HuH-7.5 (cell line): Measurements from ENCODE around the gene CCDC88B.

ENCODE experiments used
- DNase-seq: peaks from one replicate; pipeline ENCODE4 v3.0.0; 2011; ENCODE audit warnings: low spot score

CCDC88B gene, protein sequence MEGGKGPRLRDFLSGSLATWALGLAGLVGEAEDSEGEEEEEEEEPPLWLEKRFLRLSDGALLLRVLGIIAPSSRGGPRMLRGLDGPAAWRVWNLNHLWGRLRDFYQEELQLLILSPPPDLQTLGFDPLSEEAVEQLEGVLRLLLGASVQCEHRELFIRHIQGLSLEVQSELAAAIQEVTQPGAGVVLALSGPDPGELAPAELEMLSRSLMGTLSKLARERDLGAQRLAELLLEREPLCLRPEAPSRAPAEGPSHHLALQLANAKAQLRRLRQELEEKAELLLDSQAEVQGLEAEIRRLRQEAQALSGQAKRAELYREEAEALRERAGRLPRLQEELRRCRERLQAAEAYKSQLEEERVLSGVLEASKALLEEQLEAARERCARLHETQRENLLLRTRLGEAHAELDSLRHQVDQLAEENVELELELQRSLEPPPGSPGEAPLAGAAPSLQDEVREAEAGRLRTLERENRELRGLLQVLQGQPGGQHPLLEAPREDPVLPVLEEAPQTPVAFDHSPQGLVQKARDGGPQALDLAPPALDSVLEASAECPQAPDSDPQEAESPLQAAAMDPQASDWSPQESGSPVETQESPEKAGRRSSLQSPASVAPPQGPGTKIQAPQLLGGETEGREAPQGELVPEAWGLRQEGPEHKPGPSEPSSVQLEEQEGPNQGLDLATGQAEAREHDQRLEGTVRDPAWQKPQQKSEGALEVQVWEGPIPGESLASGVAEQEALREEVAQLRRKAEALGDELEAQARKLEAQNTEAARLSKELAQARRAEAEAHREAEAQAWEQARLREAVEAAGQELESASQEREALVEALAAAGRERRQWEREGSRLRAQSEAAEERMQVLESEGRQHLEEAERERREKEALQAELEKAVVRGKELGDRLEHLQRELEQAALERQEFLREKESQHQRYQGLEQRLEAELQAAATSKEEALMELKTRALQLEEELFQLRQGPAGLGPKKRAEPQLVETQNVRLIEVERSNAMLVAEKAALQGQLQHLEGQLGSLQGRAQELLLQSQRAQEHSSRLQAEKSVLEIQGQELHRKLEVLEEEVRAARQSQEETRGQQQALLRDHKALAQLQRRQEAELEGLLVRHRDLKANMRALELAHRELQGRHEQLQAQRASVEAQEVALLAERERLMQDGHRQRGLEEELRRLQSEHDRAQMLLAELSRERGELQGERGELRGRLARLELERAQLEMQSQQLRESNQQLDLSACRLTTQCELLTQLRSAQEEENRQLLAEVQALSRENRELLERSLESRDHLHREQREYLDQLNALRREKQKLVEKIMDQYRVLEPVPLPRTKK (N-terminal part only)

DNA sequence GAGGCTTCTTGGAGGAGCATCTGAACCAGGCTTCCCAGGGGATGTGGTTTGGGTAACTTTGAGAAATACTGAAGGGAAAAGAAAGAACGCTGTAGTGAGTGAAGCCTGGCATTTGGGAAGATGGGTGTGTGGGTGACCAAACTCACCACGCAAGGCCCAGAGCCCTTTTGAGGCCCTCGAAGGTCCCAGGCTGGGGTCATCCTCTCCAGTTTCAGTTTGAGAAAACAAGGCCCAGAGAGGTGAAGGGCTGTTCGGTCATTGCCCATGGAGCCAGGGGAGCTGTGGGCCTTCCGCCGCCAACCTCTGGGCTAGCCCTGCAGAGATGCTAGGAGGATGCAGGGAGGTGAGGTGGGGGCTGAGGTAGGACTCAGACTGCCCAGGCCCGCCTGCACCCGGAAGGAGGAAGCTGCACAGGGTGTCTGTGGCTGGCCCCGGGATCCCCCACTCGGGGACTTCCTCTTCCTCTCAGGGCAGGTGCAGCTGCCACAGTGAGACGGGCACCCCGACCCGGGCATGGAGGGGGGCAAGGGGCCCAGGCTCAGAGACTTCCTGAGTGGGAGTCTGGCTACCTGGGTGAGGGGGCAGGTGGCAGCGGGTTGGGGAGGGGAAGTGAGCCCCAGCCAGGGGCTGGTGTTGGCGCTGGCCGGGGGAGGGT, at the start of gene CCDC88B:
TSS of gene CCDC88B (plus strand) at position 451 of the 655 bp plus-strand sequence. CDS start at position 514, 63 bp downstream.
- no peak for DNase-seq

DNA sequence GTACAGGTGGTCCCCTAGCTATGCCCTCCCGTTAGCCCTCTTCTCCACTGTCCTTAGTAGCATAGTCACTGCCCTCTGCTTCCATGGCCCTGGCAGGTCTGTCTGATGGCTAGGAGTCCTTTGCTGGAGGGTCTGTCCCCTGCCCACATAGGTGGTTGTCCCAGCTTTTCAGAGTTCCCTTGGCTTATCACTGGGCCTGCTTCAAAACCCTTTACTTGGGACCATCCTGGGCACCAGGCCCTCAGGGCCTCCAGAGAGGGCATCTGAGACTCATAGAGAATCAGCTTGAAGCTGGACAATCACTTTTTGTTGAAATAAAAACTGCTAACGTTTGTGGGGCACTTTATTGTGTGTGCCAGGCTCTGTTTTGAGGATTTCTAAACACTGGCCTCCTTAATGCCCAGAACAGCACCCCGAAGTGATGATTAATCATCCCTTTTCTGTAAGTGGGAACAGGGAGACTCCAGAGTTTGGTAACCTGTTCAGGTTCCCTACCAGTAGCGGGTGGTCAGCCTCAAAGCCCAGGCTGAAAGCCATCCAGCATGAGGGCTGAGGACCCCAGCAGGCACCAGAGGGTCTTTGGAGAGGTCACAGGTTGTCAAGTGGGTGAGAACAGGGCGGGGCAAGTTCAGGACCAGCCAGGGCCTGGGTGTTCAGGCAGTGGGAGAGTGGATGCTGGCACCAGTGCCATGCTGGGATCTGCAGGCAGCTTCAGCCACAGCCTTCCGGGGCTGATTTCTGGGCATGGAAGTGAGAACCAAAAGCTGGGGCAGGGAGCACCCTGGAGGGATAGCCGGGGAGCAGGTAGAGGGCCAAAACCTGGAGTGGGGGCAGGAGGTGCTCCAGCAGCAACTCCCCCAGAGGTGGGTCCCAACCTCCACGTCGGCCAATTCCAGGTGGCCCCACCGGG, 49.4 kb upstream of the CCDC88B start:
- no peak for DNase-seq

GRCh38 chr11:64291262-64291751, 48.7 kb upstream of the CCDC88B start, which contains the start of gene KCNK4:
KCNK4 (plus strand) TSS chr11:64291302; CDS start chr11:64293019, 1,717 bp downstream.
- DNase-seq, result no peak

DNA sequence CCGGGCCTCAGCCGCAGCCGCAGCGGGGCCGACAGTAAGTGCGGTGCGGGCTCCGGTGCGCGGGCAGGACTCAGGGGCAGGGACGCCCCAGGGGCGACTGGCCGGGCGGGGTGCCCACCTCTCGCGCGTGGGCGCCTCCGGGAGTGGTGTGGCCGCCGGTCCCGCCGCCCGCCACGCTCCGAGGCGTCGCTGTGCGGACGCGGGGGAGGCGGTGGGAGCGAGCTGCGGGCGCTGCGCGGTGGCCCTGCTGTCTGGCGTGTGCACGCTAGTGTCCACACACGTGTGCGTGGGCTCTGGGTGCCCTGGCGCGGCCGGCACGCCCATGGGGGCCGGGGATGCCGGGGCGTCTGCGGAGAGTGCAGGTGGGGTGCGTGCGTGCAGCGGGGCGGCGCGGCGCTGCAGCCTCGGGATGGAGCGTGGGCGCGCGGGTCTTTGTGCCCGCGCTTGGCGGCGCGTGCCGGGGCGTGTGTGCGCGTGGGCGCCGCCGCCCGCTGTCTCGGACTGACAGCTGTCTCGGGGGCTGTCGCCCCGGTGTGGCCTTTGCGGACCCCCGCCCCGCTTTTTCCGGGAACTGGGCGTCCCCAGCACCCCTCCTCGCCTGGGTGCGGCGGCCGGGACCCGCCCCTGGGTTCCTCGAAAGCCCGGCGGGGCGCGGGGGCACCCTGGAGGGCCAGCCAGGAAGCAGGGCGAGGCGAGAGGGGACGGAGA, 48.1 kb upstream of the CCDC88B start:
- no peak for DNase-seq

GRCh38 chr11:64292460-64293254, 47.3 kb upstream of the CCDC88B start:
- DNase-seq, result no peak

- no peak for DNase-seq
Measured at GRCh38 chr11:64294774-64295173, 45.2 kb upstream of the CCDC88B start.

- DNase-seq, result no peak
Measured at GRCh38 chr11:64295760-64296159, 44.2 kb upstream of the CCDC88B start.

DNA sequence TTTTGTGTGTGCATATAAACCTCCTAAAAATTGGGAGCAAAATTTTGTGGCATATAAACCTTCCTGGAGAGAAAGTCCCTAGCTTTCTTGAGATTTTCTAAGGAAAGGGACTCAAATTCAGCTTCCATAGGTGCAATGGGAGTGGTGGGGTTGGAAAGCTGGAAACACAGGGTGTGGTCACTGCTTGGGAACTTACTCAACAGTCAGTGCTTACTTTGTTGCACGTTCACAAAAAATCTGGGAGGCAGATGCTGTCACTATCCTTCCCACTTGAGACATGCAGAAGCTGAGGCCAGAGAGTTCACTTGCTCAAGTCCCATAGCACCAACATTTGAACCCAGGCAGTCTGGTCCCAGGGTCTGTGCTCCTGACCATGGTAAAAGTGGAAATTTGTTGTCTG, 43.8 kb upstream of the CCDC88B start:
- DNase-seq, result no peak

- no peak for DNase-seq
Measured at GRCh38 chr11:64296830-64297698, 42.9 kb upstream of the CCDC88B start.

DNA sequence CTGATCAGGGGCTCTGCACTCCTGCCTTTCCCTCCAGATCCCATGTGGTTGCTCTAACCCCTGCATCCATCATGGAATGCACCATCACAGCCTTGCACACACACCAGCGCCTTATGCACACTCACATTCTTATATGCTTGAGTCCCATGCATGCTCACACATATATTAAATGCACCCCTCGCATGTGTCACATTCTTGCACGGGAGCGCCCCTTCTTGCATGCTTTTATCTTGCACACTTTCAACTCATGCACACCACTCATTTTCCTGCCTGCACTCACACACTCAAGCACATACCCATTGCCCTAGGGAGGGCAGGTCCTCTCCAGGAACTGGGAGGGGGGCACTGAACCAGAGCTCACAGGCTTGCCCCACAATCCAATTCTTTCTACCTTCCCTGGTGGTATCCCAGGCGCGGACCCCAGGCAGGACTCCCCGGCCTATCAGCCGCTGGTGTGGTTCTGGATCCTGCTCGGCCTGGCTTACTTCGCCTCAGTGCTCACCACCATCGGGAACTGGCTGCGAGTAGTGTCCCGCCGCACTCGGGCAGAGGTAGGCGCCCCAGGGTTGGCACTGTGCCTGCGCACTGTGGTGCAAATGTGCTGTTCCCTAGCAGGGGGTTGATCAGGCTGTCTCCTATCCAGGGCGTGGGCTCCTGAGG, 42.2 kb upstream of the CCDC88B start:
- DNase-seq, result no peak

DNA sequence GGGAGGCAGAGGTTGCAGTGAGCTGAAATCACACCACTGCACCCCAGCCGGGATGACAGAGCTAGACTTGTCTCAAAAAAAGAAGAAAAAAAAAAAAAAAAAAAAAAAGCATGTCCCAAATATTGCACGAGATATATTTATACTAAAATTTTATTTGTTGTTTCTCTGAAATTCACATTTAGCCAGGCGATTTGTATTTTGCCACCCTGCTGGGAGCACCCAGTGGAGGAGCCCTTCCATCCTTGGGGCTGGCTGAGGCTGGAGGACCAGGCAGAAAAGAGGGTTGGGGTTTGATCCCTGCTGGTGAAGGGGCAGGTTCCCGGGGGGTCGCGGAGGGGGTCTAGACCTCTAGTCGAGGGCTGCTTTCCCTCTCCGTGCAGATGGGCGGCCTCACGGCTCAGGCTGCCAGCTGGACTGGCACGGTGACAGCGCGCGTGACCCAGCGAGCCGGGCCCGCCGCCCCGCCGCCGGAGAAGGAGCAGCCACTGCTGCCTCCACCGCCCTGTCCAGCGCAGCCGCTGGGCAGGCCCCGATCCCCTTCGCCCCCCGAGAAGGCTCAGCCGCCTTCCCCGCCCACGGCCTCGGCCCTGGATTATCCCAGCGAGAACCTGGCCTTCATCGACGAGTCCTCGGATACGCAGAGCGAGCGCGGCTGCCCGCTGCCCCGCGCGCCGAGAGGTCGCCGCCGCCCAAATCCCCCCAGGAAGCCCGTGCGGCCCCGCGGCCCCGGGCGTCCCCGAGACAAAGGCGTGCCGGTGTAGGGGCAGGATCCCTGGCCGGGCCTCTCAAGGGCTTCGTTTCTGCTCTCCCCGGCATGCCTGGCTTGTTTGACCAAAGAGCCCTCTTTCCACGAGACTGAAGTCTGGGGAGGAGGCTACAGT, 40.8 kb upstream of the CCDC88B start:
- no peak for DNase-seq

DNA sequence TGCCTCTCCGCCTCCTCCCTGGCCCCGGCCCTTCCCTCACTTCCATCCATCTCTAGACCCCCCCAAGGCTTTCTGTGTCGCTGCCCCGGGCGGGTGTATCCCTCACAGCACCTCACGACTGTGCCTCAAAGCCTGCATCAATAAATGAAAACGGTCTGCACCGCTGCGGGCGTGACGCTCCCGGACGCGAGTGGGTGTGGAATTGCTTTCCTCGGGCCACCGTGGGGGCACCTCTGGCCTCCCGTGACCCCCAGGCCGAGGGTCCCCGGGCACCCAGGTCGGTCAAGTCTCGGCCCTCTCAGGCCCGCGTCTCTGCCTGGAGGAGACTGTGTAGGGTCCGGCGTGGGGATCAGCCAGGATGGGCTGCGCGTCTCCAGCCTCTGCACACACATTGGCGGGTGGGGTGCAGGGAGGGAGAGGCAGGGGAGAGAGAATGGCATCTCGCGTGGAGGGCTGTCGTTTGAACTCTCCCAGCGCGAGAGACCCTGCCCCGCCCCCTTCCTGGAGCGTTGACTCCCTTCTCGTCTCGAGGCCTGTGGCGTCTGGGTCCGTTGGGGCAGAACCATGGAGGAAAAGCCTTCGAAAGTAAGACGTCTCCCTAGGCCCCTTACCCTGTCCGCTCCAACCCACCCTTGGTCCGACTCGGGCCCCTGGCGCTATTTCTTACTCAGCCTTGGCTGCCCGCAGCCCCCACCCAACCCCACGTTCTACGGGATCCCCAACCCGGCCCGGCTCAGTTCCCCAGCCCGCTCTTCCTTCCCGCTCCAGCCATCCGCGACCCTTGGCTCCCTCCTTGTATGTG, 40.0 kb upstream of the CCDC88B start, which contains the start of gene CATSPERZ:
TSS of gene CATSPERZ (plus strand) at position 512 of the 802 bp plus-strand sequence. CDS start at position 565, 53 bp downstream.
- DNase-seq, result no peak

DNA sequence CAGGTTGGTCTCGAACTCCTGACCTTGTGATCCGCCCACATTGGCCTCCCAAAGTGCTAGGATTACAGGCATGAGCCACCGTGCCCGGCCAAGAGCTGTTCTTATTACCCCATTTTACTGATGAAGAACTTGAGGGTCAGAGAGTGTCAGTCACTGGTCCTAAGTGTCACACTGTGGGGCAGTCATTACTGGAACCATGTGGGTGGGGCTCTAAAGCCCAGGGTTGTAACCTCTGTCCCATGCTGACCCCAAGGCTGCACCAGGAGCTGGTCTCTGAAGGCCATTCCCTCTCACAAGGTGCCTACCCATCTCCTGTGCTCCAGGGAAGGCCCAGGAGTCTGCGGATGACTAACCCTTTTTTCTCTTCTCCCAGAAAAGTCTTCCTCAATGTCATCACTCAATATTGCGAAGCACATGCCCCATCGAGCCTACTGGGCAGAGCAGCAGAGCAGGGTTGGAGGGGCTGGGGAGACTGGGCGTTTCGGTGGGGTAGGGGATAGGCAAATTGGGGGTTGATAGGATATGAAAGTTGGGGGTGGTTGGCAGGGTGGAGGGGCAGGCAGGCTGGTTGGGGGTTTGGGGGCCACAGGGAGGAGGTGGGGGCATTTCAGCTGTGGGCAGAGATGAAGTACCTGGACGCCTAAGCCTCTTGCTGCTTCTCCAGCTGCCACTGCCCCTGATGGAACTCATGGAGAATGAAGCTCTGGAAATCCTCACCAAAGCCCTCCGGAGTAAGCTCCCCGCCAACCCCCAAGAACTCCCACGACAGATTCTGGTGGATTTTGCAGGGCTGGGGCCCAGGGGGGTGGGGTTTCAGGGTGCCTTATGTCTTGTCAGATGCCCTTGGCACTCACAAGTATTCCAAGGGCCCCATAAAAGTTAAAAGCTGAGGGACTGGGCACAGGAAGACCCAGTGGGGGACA, 36.6 kb upstream of the CCDC88B start:
- no peak for DNase-seq

- no peak for DNase-seq
Measured at GRCh38 chr11:64304032-64304315, 36.0 kb upstream of the CCDC88B start.
